Caco-2 (cell line): Measurements from ENCODE around the gene PIP4K2B. TPM values are rescaled to one million over a fixed set of nuclear protein-coding genes. Genes with fewer than 3 reads are reported as not detected.
A peak's percentile ranks its signal among the peaks of the same experiment; 100 is the strongest.

Experiments
- BruUV-seq: library from RNA; stranded (reverse); fragments of 400-500 nt; replicated peaks from 2 replicates; lab custom pipeline; 2021; lab: Mats Ljungman, UMichigan
- CTCF ChIA-PET: fragments of 300-600 bp; sonication (Branson Sonifier 250); formaldehyde crosslinking; loops from one replicate; lab custom pipeline; 2022; ENCODE audit warnings: antibody characterized with exemption; lab: Charles Lee
- POLR2A ChIA-PET: fragments of 300-600 bp; sonication (Branson Sonifier 250); formaldehyde crosslinking; loops from one replicate; lab custom pipeline; 2022; ENCODE audit warnings: antibody characterized with exemption; lab: Charles Lee
- DNase-seq, 2 experiments: peaks; one replicate each; pipeline versions ENCODE4 v3.0.0 to v3.0.0-alpha.2; 2020 to 2022
- H3K27me3 ChIP-seq: replicated peaks from 2 replicates; pipeline ENCODE4 v1.6.0; 2011; ENCODE audit warnings: low read length; ENCODE audit not compliant: control insufficient read depth, insufficient read depth
- H3K36me3 ChIP-seq: 2 replicates; pipeline ENCODE4 v1.5.1; 2011; ENCODE audit warnings: low read length; ENCODE audit not compliant: control insufficient read depth, insufficient read depth
- H3K4me1 ChIP-seq: fragments of 250-450 bp; sonication (Bioruptor Pico); 2 replicates; pipeline ENCODE4 v1.5.1; 2020; ENCODE audit warnings: mild to moderate bottlenecking
- H3K4me3 ChIP-seq: 2 replicates; pipeline ENCODE4 v1.5.1; 2011; ENCODE audit warnings: low read depth, mild to moderate bottlenecking, control low read depth, low read length
- H3K9me3 ChIP-seq: fragments of 250-450 bp; sonication (Bioruptor Pico); 2 replicates; pipeline ENCODE4 v1.5.1; 2020; ENCODE audit warnings: mild to moderate bottlenecking, moderate library complexity
- H3K27ac Mint-ChIP-seq: one replicate; pipeline ENCODE4 v1.8.0; 2022; ENCODE audit warnings: mixed read lengths; ENCODE audit not compliant: unreplicated experiment
- H3K27me3 Mint-ChIP-seq: one replicate; pipeline ENCODE4 v1.8.0; 2022; ENCODE audit warnings: mixed read lengths; ENCODE audit not compliant: insufficient read depth, unreplicated experiment
- H3K36me3 Mint-ChIP-seq: one replicate; pipeline ENCODE4 v1.8.0; 2022; ENCODE audit warnings: mild to moderate bottlenecking, mixed read lengths; ENCODE audit not compliant: insufficient read depth, unreplicated experiment
- H3K4me1 Mint-ChIP-seq: one replicate; pipeline ENCODE4 v1.8.0; 2022; ENCODE audit warnings: low read depth, mixed read lengths; ENCODE audit not compliant: unreplicated experiment
- H3K4me3 Mint-ChIP-seq: one replicate; pipeline ENCODE4 v1.8.0; 2022; ENCODE audit warnings: mild to moderate bottlenecking, moderate library complexity, mixed read lengths; ENCODE audit not compliant: unreplicated experiment
- H3K9me3 Mint-ChIP-seq: one replicate; pipeline ENCODE4 v1.8.0; 2022; ENCODE audit warnings: mixed read lengths; ENCODE audit not compliant: unreplicated experiment
- intact Hi-C: fragments of 100-400 bp; cut with micrococcal nuclease; formaldehyde crosslinking; loops from one replicate; pipeline ENCODE4 v1.10.0; 2022; ENCODE audit not compliant: unreplicated experiment
- total RNA-seq: library from RNA; stranded (reverse); gene quantifications from 2 replicates; pipeline ENCODE4 v1.2.3, GENCODE V29; 2022
- TF ChIP-seq, protein P1 (sequence below), 2 experiments: fragments of 200-600 bp in 1 of 2; IDR thresholded peaks; 1 replicate in 1 of 2; 2 replicates in 1 of 2; pipeline versions ENCODE4 v1.5.1 to v1.8.0; 2011 to 2022; ENCODE audit warnings: antibody characterized with exemption in 1 of 2, control low read depth in 1 of 2, inconsistent platforms in 1 of 2, low read depth in 1 of 2, low read length in 1 of 2, mild to moderate bottlenecking in 1 of 2, moderate library complexity in 1 of 2; ENCODE audit not compliant: insufficient read depth in 1 of 2, severe bottlenecking in 1 of 2, unreplicated experiment in 1 of 2

PIP4K2B gene
- total RNA-seq, 1 experiment from 2014 or later: 39.6 TPM

DNA sequence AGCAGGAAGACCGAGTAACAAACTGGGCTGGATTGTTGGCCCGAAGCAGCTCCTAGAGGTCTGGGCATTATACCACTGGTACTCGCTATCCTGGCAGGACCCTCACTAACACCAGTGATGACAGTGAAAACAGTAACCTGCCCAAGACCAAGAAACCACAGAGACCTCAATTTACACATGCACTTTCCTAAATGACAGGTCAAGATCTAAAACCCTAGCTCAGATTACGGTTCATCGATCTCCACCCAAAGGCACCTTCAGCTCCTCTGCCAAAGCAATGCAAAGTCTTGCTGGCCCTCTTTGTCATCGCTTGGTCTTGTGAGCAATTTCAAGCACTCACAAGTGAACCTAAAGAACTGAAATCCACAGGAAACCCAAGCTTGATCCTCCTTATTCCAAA lies 1.5 kb downstream of the PIP4K2B start:
- TF ChIP-seq, protein P1, sequence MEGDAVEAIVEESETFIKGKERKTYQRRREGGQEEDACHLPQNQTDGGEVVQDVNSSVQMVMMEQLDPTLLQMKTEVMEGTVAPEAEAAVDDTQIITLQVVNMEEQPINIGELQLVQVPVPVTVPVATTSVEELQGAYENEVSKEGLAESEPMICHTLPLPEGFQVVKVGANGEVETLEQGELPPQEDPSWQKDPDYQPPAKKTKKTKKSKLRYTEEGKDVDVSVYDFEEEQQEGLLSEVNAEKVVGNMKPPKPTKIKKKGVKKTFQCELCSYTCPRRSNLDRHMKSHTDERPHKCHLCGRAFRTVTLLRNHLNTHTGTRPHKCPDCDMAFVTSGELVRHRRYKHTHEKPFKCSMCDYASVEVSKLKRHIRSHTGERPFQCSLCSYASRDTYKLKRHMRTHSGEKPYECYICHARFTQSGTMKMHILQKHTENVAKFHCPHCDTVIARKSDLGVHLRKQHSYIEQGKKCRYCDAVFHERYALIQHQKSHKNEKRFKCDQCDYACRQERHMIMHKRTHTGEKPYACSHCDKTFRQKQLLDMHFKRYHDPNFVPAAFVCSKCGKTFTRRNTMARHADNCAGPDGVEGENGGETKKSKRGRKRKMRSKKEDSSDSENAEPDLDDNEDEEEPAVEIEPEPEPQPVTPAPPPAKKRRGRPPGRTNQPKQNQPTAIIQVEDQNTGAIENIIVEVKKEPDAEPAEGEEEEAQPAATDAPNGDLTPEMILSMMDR (IDR thresholded peaks at IDR 0.05; ENCODE audit: insufficient read depth in 1 of 2, low read depth in 1 of 2, low read length in 1 of 2, severe bottlenecking in 1 of 2, unreplicated experiment in 1 of 2): no peak
- no peak overlapping the region for H3K4me3 ChIP-seq
- intact Hi-C loops: no loop called here
- H3K27me3 ChIP-seq: no peaks in the 10 kb centered on the region
- CTCF ChIA-PET: no interaction called here
- POLR2A ChIA-PET: no interaction called here
- no peaks in the 10 kb centered on the region for H3K9me3 Mint-ChIP-seq
- peaks cover 3% of the 10 kb centered on the region; the same call in 1 of the 2 replicates for H3K36me3 ChIP-seq
- no TSS peak for BruUV-seq
- H3K27me3 Mint-ChIP-seq: no peaks in the 10 kb centered on the region
- H3K27ac Mint-ChIP-seq: peak overlapping the region; percentile 91
- no peaks in the 10 kb centered on the region for H3K9me3 ChIP-seq
- H3K36me3 Mint-ChIP-seq: peaks cover 68% of the 10 kb centered on the region
- peaks cover 32% of the 10 kb centered on the region for H3K4me1 Mint-ChIP-seq
- peaks cover 10% of the 10 kb centered on the region for H3K4me1 ChIP-seq
- DNase-seq: no peak
- H3K4me3 Mint-ChIP-seq: peak overlapping the region; percentile 93

DNA sequence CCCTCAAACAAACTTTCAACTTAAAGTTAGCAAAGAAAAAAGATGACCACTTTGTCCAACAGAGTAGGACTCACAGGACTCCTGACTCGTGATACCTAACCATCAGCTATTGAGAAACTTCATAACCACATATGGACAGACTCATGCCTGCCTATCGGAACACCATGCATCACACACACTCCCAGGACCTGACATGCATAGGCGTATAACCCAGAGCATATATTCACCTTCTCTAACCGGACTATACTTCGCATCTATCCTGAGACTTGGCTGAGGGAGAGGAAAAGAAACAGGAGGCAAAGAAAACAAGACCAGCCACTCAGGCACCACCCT lies 2.2 kb downstream of the PIP4K2B start:
- Mint-ChIP-seq H3K36me3 (peaks cover 65% of the 10 kb centered on the region), H3K27ac (no peak overlapping the region), H3K27me3 (no peaks in the 10 kb centered on the region), H3K4me3 (peak overlapping the region; percentile 93), H3K9me3 (no peaks in the 10 kb centered on the region), H3K4me1 (peaks cover 32% of the 10 kb centered on the region)
- TF ChIP-seq, protein P1 (IDR thresholded peaks at IDR 0.05; ENCODE audit: insufficient read depth in 1 of 2, low read depth in 1 of 2, low read length in 1 of 2, severe bottlenecking in 1 of 2, unreplicated experiment in 1 of 2): no peak
- no TSS peak for BruUV-seq
- H3K27me3 ChIP-seq: no peaks in the 10 kb centered on the region
- H3K4me3 ChIP-seq: no peak overlapping the region
- peaks cover 10% of the 10 kb centered on the region for H3K4me1 ChIP-seq
- no peaks in the 10 kb centered on the region for H3K9me3 ChIP-seq
- POLR2A ChIA-PET: no interaction called here
- CTCF ChIA-PET: no interaction called here
- intact Hi-C loops: no loop called here
- H3K36me3 ChIP-seq: peaks cover 3% of the 10 kb centered on the region; the same call in 1 of the 2 replicates
- DNase-seq: no peak

DNA sequence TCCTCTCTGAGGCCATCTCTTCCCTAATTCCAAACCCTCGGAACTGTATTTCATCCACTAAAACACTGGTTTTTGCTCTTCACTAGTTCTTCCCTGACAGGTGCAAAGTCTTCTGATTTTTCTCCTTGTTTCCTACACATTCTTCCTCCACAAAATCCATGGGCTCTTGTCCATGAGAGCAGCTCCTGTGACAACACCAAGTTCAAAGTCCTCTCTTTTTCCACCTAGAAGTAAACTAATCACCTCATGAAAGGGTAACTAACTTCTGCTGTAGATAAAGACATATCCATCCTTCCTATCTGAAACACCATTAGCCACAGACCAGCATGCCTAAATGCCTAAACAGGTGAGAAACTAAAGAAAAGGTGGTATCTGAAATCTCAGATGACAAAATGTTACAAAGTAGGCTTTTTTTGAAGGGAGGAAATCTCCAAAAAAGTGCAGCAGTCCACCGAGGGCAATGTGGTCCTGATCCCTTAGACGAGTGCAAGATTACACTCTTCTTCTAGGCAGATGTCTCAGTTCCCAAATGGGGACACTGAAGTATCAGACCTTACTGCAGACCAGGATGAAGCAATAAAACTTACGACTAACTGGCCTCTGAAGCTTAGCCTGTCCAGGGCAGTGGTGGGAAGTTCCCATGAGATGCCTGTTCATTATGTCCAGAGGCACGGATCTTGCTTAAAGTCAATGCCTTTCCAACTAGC lies 2.8 kb downstream of the PIP4K2B start:
- Mint-ChIP-seq H3K9me3 (no peaks in the 10 kb centered on the region), H3K27ac (no peak overlapping the region), H3K4me1 (peaks cover 32% of the 10 kb centered on the region), H3K4me3 (no peak overlapping the region), H3K36me3 (peaks cover 60% of the 10 kb centered on the region), H3K27me3 (no peaks in the 10 kb centered on the region)
- H3K4me1 ChIP-seq: peaks cover 10% of the 10 kb centered on the region
- TF ChIP-seq, protein P1 (IDR thresholded peaks at IDR 0.05; ENCODE audit: insufficient read depth in 1 of 2, low read depth in 1 of 2, low read length in 1 of 2, severe bottlenecking in 1 of 2, unreplicated experiment in 1 of 2): no peak
- no peak for DNase-seq
- H3K27me3 ChIP-seq: no peaks in the 10 kb centered on the region
- ChIA-PET POLR2A (no interaction called here), CTCF (no interaction called here)
- no peaks in the 10 kb centered on the region for H3K9me3 ChIP-seq
- H3K36me3 ChIP-seq: peaks cover 1% of the 10 kb centered on the region; the same call in 1 of the 2 replicates
- no peak overlapping the region for H3K4me3 ChIP-seq
- BruUV-seq: no TSS peak
- intact Hi-C loops: no loop called here
